Inflammatory macrophage (primary cell): ENCODE results near the gene NCAM1.
"Not testable (repeated sequence)": the region's sequence is repeated elsewhere in the genome, so short reads cannot be mapped to it uniquely, and the experiment has no call there.

Source experiments
- DNase-seq, 2 donors: peaks; one replicate each; pipeline ENCODE4 v3.0.0-alpha.2; 2020 to 2022
- total RNA-seq, 18 experiments: gene quantifications; one replicate each; lab custom pipeline; 2026; ENCODE audit warnings: mixed read lengths in 6 of 18, inconsistent platforms in 2 of 18; lab: John Stamatoyannopoulos, UW

The NCAM1 gene
- 0.38 to 3.1 (median 1.5) reads per million in 18 experiments for total RNA-seq

GRCh38 chr11:112961146-112961668 is at the start of gene NCAM1:
Gene NCAM1, plus strand, starts transcription at chr11:112961420.
- DNase-seq, result peak in 1 of 2 donors; percentile 4

- DNase-seq, result no peak
Measured at GRCh38 chr11:112922606-112923005, 38.6 kb upstream of the NCAM1 start.

- not testable (repeated sequence) for DNase-seq
Measured at GRCh38 chr11:112924836-112925235, 36.4 kb upstream of the NCAM1 start.

- no peak for DNase-seq
Measured at GRCh38 chr11:112925516-112926310, 35.5 kb upstream of the NCAM1 start.

GRCh38 chr11:112928136-112928535 is 33.1 kb upstream of the NCAM1 start:
- DNase-seq, result no peak

GRCh38 chr11:112929432-112929831 is 31.8 kb upstream of the NCAM1 start:
- no peak for DNase-seq

GRCh38 chr11:112931703-112932102 is 29.5 kb upstream of the NCAM1 start:
- no peak for DNase-seq

GRCh38 chr11:112932593-112932992 is 28.6 kb upstream of the NCAM1 start:
- DNase-seq, result no peak

- no peak for DNase-seq
Measured at GRCh38 chr11:112933970-112934369, 27.2 kb upstream of the NCAM1 start.

- no peak for DNase-seq
Measured at GRCh38 chr11:112941104-112941503, 20.1 kb upstream of the NCAM1 start.

GRCh38 chr11:112942966-112943643 is 18.1 kb upstream of the NCAM1 start:
- no peak for DNase-seq

- no peak for DNase-seq
Measured at GRCh38 chr11:112946866-112947265, 14.4 kb upstream of the NCAM1 start.

GRCh38 chr11:112949781-112950575 is 11.2 kb upstream of the NCAM1 start:
- DNase-seq, result no peak

GRCh38 chr11:112958670-112959069 is 2.5 kb upstream of the NCAM1 start:
- no peak for DNase-seq

- peak in 1 of 2 donors; percentile 18 for DNase-seq
Measured at GRCh38 chr11:112961751-112962578, 745 bp downstream of the NCAM1 start.

- no peak for DNase-seq
Measured at GRCh38 chr11:112962579-112963367, 1.6 kb downstream of the NCAM1 start.

GRCh38 chr11:112963368-112963955 is 2.2 kb downstream of the NCAM1 start:
- DNase-seq, result no peak

- DNase-seq, result no peak
Measured at GRCh38 chr11:112965656-112966055, 4.4 kb downstream of the NCAM1 start.

- no peak for DNase-seq
Measured at GRCh38 chr11:112966561-112966960, 5.3 kb downstream of the NCAM1 start.

- no peak for DNase-seq
Measured at GRCh38 chr11:112967082-112967481, 5.9 kb downstream of the NCAM1 start.
